Erythroblast (primary cell): ENCODE data around the gene IRF7.

Experiments
- GATA1 ChIP-seq: IDR thresholded peaks from 2 replicates; pipeline ENCODE4 v1.6.1; 2011; ENCODE audit warnings: low read depth, mild to moderate bottlenecking, control low read depth, low read length, moderate library complexity
- POLR2A ChIP-seq: IDR thresholded peaks from 2 replicates; pipeline ENCODE4 v1.6.1; 2011; ENCODE audit warnings: mild to moderate bottlenecking, low read length

- TF ChIP-seq POLR2A: no peak
- TF ChIP-seq GATA1: no peak
These were observed 22.8 kb downstream of the IRF7 start for GRCh38 chr11:592918-593317.
